ENCODE measurements around the gene MACROD2. TPM values are rescaled to one million over a fixed set of nuclear protein-coding genes. Genes with fewer than 3 reads are reported as not detected.

MACROD2 gene
- total RNA-seq, 4 donors from 2014 or later = 1.8 to 4.8 (median 2.9) TPM

DNA sequence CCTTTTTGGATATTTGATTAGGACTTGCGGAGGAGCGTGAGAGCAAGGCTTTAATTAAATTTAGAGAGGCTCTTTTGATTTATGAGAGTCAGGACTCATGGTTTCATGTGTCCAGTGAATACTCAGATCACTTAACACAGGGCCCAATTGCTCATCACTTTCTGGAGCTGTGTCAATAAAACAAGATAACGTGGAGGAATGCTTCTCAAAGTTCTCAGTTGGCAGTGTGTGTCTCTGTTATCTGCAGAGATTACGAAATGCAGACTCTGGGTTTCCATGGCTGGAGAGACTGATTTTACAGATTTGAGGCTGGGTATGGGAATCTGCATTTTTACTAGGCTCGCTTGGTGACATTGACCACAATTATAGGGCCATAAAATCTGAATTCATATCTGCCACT, 677.8 kb downstream of the MACROD2 start:
- 79 to 94% methylated on average over 5 of the region's 5 CpGs for WGBS, 2 donors
- Histone ChIP-seq H3K27me3 (no peaks in the 10 kb centered on the region), H3K27ac (no peak overlapping the region), H3K9me3 (no peaks in the 10 kb centered on the region), H3K36me3 (no peaks in the 10 kb centered on the region), H3K4me1 (no peaks in the 10 kb centered on the region), H3K4me3 (no peak overlapping the region)
- intact Hi-C loops (cut with DNase I) = no loop called here
- DNase-seq = no peak
- TF ChIP-seq POLR2A (IDR thresholded peaks at IDR 0.05) = no peak
- TF ChIP-seq, protein P1, sequence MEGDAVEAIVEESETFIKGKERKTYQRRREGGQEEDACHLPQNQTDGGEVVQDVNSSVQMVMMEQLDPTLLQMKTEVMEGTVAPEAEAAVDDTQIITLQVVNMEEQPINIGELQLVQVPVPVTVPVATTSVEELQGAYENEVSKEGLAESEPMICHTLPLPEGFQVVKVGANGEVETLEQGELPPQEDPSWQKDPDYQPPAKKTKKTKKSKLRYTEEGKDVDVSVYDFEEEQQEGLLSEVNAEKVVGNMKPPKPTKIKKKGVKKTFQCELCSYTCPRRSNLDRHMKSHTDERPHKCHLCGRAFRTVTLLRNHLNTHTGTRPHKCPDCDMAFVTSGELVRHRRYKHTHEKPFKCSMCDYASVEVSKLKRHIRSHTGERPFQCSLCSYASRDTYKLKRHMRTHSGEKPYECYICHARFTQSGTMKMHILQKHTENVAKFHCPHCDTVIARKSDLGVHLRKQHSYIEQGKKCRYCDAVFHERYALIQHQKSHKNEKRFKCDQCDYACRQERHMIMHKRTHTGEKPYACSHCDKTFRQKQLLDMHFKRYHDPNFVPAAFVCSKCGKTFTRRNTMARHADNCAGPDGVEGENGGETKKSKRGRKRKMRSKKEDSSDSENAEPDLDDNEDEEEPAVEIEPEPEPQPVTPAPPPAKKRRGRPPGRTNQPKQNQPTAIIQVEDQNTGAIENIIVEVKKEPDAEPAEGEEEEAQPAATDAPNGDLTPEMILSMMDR (IDR thresholded peaks at IDR 0.05) = no peak

DNA sequence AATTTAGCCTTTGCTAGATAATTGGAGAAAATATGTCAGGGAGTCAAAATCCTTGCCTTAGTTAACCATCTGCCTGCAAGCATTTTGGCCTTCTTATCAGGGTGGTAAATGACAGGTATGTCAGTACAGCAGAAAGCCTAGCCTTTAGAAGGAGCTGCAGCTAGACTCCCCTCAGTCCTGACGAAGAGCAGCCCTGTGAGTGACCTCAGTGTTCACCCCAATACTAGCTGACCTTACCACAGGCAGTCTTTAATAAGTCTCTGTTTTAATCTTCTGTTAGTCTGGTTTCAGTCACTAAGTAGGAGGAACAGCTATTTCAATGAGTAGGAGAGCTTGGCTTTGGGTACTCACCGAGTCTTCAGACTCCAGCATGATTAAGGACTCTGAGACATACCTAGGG, 682.1 kb downstream of the MACROD2 start:
- H3K36me3 ChIP-seq = no peaks in the 10 kb centered on the region
- H3K4me3 ChIP-seq = no peak overlapping the region
- H3K4me1 ChIP-seq = no peaks in the 10 kb centered on the region
- H3K27ac ChIP-seq = no peak overlapping the region
- H3K9me3 ChIP-seq = no peaks in the 10 kb centered on the region
- TF ChIP-seq, protein P1 (IDR thresholded peaks at IDR 0.05) = no peak
- no peak for TF ChIP-seq POLR2A (IDR thresholded peaks at IDR 0.05)
- intact Hi-C loops (cut with DNase I) = no loop called here
- DNase-seq = no peak
- WGBS, 2 donors = 64 to 78% methylated on average over 2 of the region's 2 CpGs
- no peaks in the 10 kb centered on the region for H3K27me3 ChIP-seq

GRCh38 chr20:14685183-14685582, 689.9 kb downstream of the MACROD2 start:
- Histone ChIP-seq H3K27ac (no peak overlapping the region), H3K4me1 (no peaks in the 10 kb centered on the region), H3K36me3 (no peaks in the 10 kb centered on the region), H3K27me3 (no peaks in the 10 kb centered on the region), H3K9me3 (no peaks in the 10 kb centered on the region), H3K4me3 (no peak overlapping the region)
- intact Hi-C loops (cut with DNase I) = no loop called here
- DNase-seq = no peak
- TF ChIP-seq, protein P1 (IDR thresholded peaks at IDR 0.05) = no peak
- TF ChIP-seq POLR2A (IDR thresholded peaks at IDR 0.05) = no peak
- 74 to 86% methylated on average over 3 of the region's 3 CpGs for WGBS, 2 donors

- Histone ChIP-seq H3K4me1 (no peaks in the 10 kb centered on the region), H3K4me3 (no peak overlapping the region), H3K9me3 (no peaks in the 10 kb centered on the region), H3K27ac (no peak overlapping the region), H3K27me3 (no peaks in the 10 kb centered on the region), H3K36me3 (no peaks in the 10 kb centered on the region)
- TF ChIP-seq, protein P1 (IDR thresholded peaks at IDR 0.05) = no peak
- TF ChIP-seq POLR2A (IDR thresholded peaks at IDR 0.05) = no peak
- WGBS, 2 donors = 30 to 50% methylated on average over 2 of the region's 2 CpGs
- intact Hi-C loops (cut with DNase I) = no loop called here
- no peak for DNase-seq
Measured at GRCh38 chr20:14687313-14687712, 692.0 kb downstream of the MACROD2 start.

DNA sequence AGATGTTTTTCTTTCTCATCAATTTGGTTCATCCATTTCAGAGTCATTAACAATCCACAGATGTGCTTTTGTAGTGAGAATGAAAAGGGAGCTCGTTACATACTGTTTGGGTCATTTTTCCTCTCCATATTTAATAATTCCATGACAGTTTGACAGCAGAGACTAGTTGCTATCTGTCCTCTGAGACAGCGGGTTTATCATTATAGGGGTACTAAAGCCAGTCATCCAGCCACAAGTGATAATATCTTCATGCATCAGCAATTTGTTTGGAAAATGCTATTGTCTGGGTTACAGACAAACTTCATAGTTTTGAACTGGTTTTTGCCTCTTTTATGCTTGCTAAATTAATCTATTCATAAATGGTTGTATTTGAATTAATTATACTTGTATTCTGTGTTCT, 692.7 kb downstream of the MACROD2 start:
- Histone ChIP-seq H3K4me1 (no peaks in the 10 kb centered on the region), H3K36me3 (no peaks in the 10 kb centered on the region), H3K4me3 (no peak overlapping the region), H3K27me3 (no peaks in the 10 kb centered on the region), H3K27ac (no peak overlapping the region), H3K9me3 (no peaks in the 10 kb centered on the region)
- WGBS, 2 donors = 39 to 69% methylated on average over 2 of the region's 2 CpGs
- no peak for DNase-seq
- intact Hi-C loops (cut with DNase I) = no loop called here
- TF ChIP-seq POLR2A (IDR thresholded peaks at IDR 0.05) = no peak
- TF ChIP-seq, protein P1 (IDR thresholded peaks at IDR 0.05) = no peak
